HCT116 (cell line): Measurements from ENCODE around the gene ASAP2. TPM values are rescaled to one million over a fixed set of nuclear protein-coding genes. Genes with fewer than 3 reads are reported as not detected.

Experiments
- ATAC-seq: fragments of 200-7000 bp; cut with Tn5 transposase; 2 replicates; pipeline ENCODE4 v1.9.1; 2020; ENCODE audit warnings: mild to moderate bottlenecking, moderate library complexity
- BruUV-seq: library from RNA; stranded (reverse); fragments of 400-500 nt; replicated peaks from 2 replicates; lab custom pipeline; 2021; lab: Mats Ljungman, UMichigan
- CTCF ChIA-PET: fragments of 300-600 bp; sonication (Branson Sonifier 250); formaldehyde crosslinking; loops from one replicate; lab custom pipeline; 2021; ENCODE audit warnings: antibody characterized with exemption; lab: Charles Lee
- POLR2A ChIA-PET: fragments of 300-600, 350-600 bp; sonication (Branson Sonifier 250); formaldehyde crosslinking; loops from one replicate; lab custom pipeline; 2021; ENCODE audit warnings: antibody characterized with exemption; lab: Charles Lee
- RAD21 ChIA-PET, 2 experiments: fragments of 300-600 bp; sonication (Branson Sonifier 250); formaldehyde crosslinking; loops; one replicate each; lab custom pipeline; 2023; ENCODE audit warnings: low total read pairs in 2 of 2; ENCODE audit not compliant: uncharacterized antibody in 2 of 2, unreplicated experiment in 2 of 2, low non-redundant PET in 1 of 2; lab: Charles Lee
- DNase-seq: peaks from one replicate; pipeline ENCODE4 v3.0.0-alpha.2; 2010; ENCODE audit warnings: low read depth, low spot score
- H2AFZ ChIP-seq: fragments of 200-600 bp; shearing (Covaris generic), sonication (generic); 2 replicates; pipeline ENCODE4 v1.6.1; 2017; ENCODE audit warnings: low read depth, mixed run types, mixed read lengths, antibody characterized with exemption, low read length; ENCODE audit not compliant: poor library complexity, severe bottlenecking
- H3K27ac ChIP-seq: 2 replicates; pipeline ENCODE4 v1.5.1; 2012; ENCODE audit warnings: low read depth, low read length
- H3K27me3 ChIP-seq: fragments of 200-600 bp; sonication (generic); 2 replicates; pipeline ENCODE4 v1.6.1; 2016; ENCODE audit warnings: mixed run types, low read length, mixed read lengths; ENCODE audit not compliant: insufficient read depth
- H3K36me3 ChIP-seq, 2 experiments: fragments of 200-500 bp in 1 of 2; fragments of 200-600 bp in 1 of 2; sonication (Bioruptor generic) in 1 of 2; sonication (generic) in 1 of 2; 2 replicates each; pipeline versions ENCODE4 v1.5.1 to v1.6.1; 2014 to 2016; ENCODE audit warnings: low read length in 2 of 2, inconsistent platforms in 1 of 2, mixed read lengths in 1 of 2, mixed run types in 1 of 2; ENCODE audit not compliant: insufficient read depth in 2 of 2, control insufficient read depth in 1 of 2
- H3K4me1 ChIP-seq, 2 experiments: fragments of 200-600 bp in 1 of 2; sonication (generic) in 1 of 2; 2 replicates each; pipeline versions ENCODE4 v1.5.1 to v1.6.1; 2012 to 2017; ENCODE audit warnings: low read length in 2 of 2, inconsistent platforms in 1 of 2, mild to moderate bottlenecking in 1 of 2, mixed read lengths in 1 of 2, mixed run types in 1 of 2, moderate library complexity in 1 of 2; ENCODE audit not compliant: insufficient read depth in 2 of 2, control insufficient read depth in 1 of 2
- H3K4me2 ChIP-seq: fragments of 200-600 bp; sonication (generic); 2 replicates; pipeline ENCODE4 v1.6.1; 2017; ENCODE audit warnings: mixed run types, low read length, mixed read lengths
- H3K4me3 ChIP-seq, 2 experiments: fragments of 200-600 bp in 1 of 2; sonication (generic) in 1 of 2; replicated peaks in 1 of 2; 2 replicates each; pipeline ENCODE4 v1.5.1; 2011 to 2016; ENCODE audit warnings: low read length in 2 of 2, control low read depth in 1 of 2, low read depth in 1 of 2, mild to moderate bottlenecking in 1 of 2, mixed read lengths in 1 of 2, mixed run types in 1 of 2
- H3K79me2 ChIP-seq: fragments of 200-600 bp; sonication (generic); 2 replicates; pipeline ENCODE4 v1.6.1; 2017; ENCODE audit warnings: mild to moderate bottlenecking, mixed run types, low read length, moderate library complexity, mixed read lengths; ENCODE audit not compliant: insufficient read depth
- H3K9ac ChIP-seq: fragments of 200-600 bp; sonication (generic); 2 replicates; pipeline ENCODE4 v1.6.1; 2016; ENCODE audit warnings: low read length, mixed read lengths
- H3K9me2 ChIP-seq: fragments of 200-600 bp; sonication (generic), shearing (Covaris generic); 2 replicates; pipeline ENCODE4 v1.6.1; 2017; ENCODE audit warnings: mixed run types, mild to moderate bottlenecking, moderate library complexity; ENCODE audit not compliant: insufficient read depth
- H3K9me3 ChIP-seq, 2 experiments: fragments of 200-500 bp in 1 of 2; fragments of 200-600 bp in 1 of 2; sonication (Bioruptor generic) in 1 of 2; sonication (generic) in 1 of 2; 2 replicates each; pipeline ENCODE4 v1.6.1; 2014 to 2017; ENCODE audit warnings: low read length in 2 of 2, mixed read lengths in 2 of 2, inconsistent platforms in 1 of 2, low read depth in 1 of 2, mild to moderate bottlenecking in 1 of 2, mixed run types in 1 of 2, moderate library complexity in 1 of 2; ENCODE audit not compliant: control insufficient read depth in 1 of 2, insufficient read depth in 1 of 2
- H4K20me1 ChIP-seq: fragments of 200-600 bp; sonication (generic), shearing (Covaris generic); 2 replicates; pipeline ENCODE4 v1.6.1; 2017; ENCODE audit warnings: mixed run types, mild to moderate bottlenecking, moderate library complexity; ENCODE audit not compliant: insufficient read depth
- ATF3 ChIP-seq: IDR thresholded peaks from 2 replicates; pipeline ENCODE4 v1.6.1; 2012
- CBX3 ChIP-seq: IDR thresholded peaks from 2 replicates; pipeline ENCODE4 v1.6.1; 2012; ENCODE audit warnings: low read depth
- CEBPB ChIP-seq: IDR thresholded peaks from 2 replicates; pipeline ENCODE4 v1.6.1; 2012; ENCODE audit warnings: low read depth
- EGR1 ChIP-seq: IDR thresholded peaks from 2 replicates; pipeline ENCODE4 v1.6.1; 2012; ENCODE audit warnings: low read depth
- ELF1 ChIP-seq: IDR thresholded peaks from 2 replicates; pipeline ENCODE4 v1.6.1; 2012; ENCODE audit warnings: low read depth, borderline replicate concordance
- EZH2 ChIP-seq: fragments of 200-600 bp; sonication (generic); IDR thresholded peaks from 2 replicates; pipeline ENCODE4 v1.6.1; 2017; ENCODE audit warnings: antibody characterized with exemption, mixed run types
- EZH2phosphoT487 ChIP-seq: fragments of 200-600 bp; IDR thresholded peaks from 2 replicates; pipeline ENCODE4 v1.6.1; 2018; ENCODE audit warnings: antibody characterized with exemption, borderline replicate concordance
- FOSL1 ChIP-seq: IDR thresholded peaks from 2 replicates; pipeline ENCODE4 v1.6.1; 2012; ENCODE audit warnings: low read depth
- JUND ChIP-seq: IDR thresholded peaks from 2 replicates; pipeline ENCODE4 v1.6.1; 2012
- POLR2A ChIP-seq: IDR thresholded peaks from 2 replicates; pipeline ENCODE4 v1.7.0; 2011; ENCODE audit warnings: borderline replicate concordance; ENCODE audit not compliant: insufficient read depth, insufficient read length; ENCODE audit errors: extremely low read depth
- POLR2AphosphoS5 ChIP-seq: IDR thresholded peaks from 2 replicates; pipeline ENCODE4 v1.6.1; 2011; ENCODE audit warnings: mild to moderate bottlenecking, low read depth, low read length, moderate library complexity
- RAD21 ChIP-seq: IDR thresholded peaks from 2 replicates; pipeline ENCODE4 v1.6.1; 2012; ENCODE audit warnings: low read depth, mild to moderate bottlenecking
- REST ChIP-seq: IDR thresholded peaks from 2 replicates; pipeline ENCODE4 v1.6.1; 2012; ENCODE audit warnings: low read depth
- SP1 ChIP-seq: IDR thresholded peaks from 2 replicates; pipeline ENCODE4 v1.6.1; 2012; ENCODE audit warnings: low read depth
- SRF ChIP-seq: IDR thresholded peaks from 2 replicates; pipeline ENCODE4 v1.6.1; 2012; ENCODE audit warnings: low read depth
- TCF7L2 ChIP-seq: IDR thresholded peaks from 2 replicates; pipeline ENCODE4 v1.7.0; 2011; ENCODE audit warnings: borderline replicate concordance, inconsistent platforms; ENCODE audit not compliant: insufficient read depth, insufficient read length; ENCODE audit errors: extremely low read depth
- YY1 ChIP-seq: IDR thresholded peaks from 2 replicates; pipeline ENCODE4 v1.6.1; 2011; ENCODE audit warnings: low read length, low read depth, moderate library complexity, mild to moderate bottlenecking; ENCODE audit not compliant: insufficient replicate concordance; ENCODE audit errors: extremely low read depth
- ZFX ChIP-seq: fragments of 450-650 bp; IDR thresholded peaks from 2 replicates; pipeline ENCODE4 v1.6.1; 2017
- ZNF274 ChIP-seq: fragments of 200-500 bp; sonication (Bioruptor generic); IDR thresholded peaks from 2 replicates; pipeline ENCODE4 v1.6.1; 2014; ENCODE audit warnings: mild to moderate bottlenecking, low read depth, low read length, inconsistent platforms
- intact Hi-C: fragments of 100-400 bp; cut with micrococcal nuclease; formaldehyde crosslinking; loops from 2 replicates; pipeline ENCODE4 v1.10.0; 2022
- total RNA-seq: library from RNA; stranded (reverse); gene quantifications from one replicate; pipeline ENCODE4 v1.2.1, GENCODE V29; 2021; ENCODE audit not compliant: unreplicated experiment
- TF ChIP-seq, protein P1 (sequence below): IDR thresholded peaks from 2 replicates; pipeline ENCODE4 v1.6.1; 2011; ENCODE audit warnings: mild to moderate bottlenecking, low read length, moderate library complexity; ENCODE audit not compliant: insufficient replicate concordance; ENCODE audit errors: extremely low read depth

Gene ASAP2
- total RNA-seq, 1 experiment from 2014 or later: 16.5 TPM

- H3K9ac ChIP-seq: no peak overlapping the region
- H3K9me2 ChIP-seq: no peaks in the 10 kb centered on the region
- no peaks in the 10 kb centered on the region for H3K79me2 ChIP-seq
- H3K27me3 ChIP-seq: no peaks in the 10 kb centered on the region
- H3K9me3 ChIP-seq: no peaks in the 10 kb centered on the region
- ATAC-seq (no peak), DNase-seq (no peak)
- ChIA-PET RAD21 (no interaction called here), CTCF (no interaction called here), POLR2A (no interaction called here)
- no TSS peak for BruUV-seq
- H3K4me1 ChIP-seq: no peaks in the 10 kb centered on the region
- no peak for TF ChIP-seq ELF1
- no peak for TF ChIP-seq EZH2
- TF ChIP-seq EZH2phosphoT487: no peak
- no peak for TF ChIP-seq CBX3
- TF ChIP-seq JUND: no peak
- no peak for TF ChIP-seq ZNF274
- TF ChIP-seq YY1: no peak
- no peak for TF ChIP-seq POLR2AphosphoS5
- no peak for TF ChIP-seq TCF7L2
- TF ChIP-seq RAD21: no peak
- no peak for TF ChIP-seq CEBPB
- TF ChIP-seq SP1: no peak
- no peak for TF ChIP-seq EGR1
- no peak for TF ChIP-seq ZFX
- TF ChIP-seq, protein P1, sequence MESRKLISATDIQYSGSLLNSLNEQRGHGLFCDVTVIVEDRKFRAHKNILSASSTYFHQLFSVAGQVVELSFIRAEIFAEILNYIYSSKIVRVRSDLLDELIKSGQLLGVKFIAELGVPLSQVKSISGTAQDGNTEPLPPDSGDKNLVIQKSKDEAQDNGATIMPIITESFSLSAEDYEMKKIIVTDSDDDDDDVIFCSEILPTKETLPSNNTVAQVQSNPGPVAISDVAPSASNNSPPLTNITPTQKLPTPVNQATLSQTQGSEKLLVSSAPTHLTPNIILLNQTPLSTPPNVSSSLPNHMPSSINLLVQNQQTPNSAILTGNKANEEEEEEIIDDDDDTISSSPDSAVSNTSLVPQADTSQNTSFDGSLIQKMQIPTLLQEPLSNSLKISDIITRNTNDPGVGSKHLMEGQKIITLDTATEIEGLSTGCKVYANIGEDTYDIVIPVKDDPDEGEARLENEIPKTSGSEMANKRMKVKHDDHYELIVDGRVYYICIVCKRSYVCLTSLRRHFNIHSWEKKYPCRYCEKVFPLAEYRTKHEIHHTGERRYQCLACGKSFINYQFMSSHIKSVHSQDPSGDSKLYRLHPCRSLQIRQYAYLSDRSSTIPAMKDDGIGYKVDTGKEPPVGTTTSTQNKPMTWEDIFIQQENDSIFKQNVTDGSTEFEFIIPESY: no peak
- no peak for TF ChIP-seq ATF3
- TF ChIP-seq SRF: no peak
- TF ChIP-seq REST: no peak
- no peak for TF ChIP-seq POLR2A
- TF ChIP-seq FOSL1: no peak
- no peaks in the 10 kb centered on the region for H4K20me1 ChIP-seq
- peaks cover 24 to 37% of the 10 kb centered on the region in 2 experiments; a peak in 3 of 4 replicates for H3K36me3 ChIP-seq
- no peak overlapping the region for H3K4me3 ChIP-seq
- no peak overlapping the region for H2AFZ ChIP-seq
- intact Hi-C loops: no loop called here
- no peak overlapping the region for H3K27ac ChIP-seq
- H3K4me2 ChIP-seq: no peak overlapping the region
Measured at GRCh38 chr2:9440058-9440727, 233.6 kb downstream of the ASAP2 start.
